ENCODE data around the gene ESRRA.

The ESRRA gene

GRCh38 chr11:64352099-64352994 lies 47.0 kb downstream of the ESRRA start:
- no peak for DNase-seq (ENCODE audit: low read depth)

DNA sequence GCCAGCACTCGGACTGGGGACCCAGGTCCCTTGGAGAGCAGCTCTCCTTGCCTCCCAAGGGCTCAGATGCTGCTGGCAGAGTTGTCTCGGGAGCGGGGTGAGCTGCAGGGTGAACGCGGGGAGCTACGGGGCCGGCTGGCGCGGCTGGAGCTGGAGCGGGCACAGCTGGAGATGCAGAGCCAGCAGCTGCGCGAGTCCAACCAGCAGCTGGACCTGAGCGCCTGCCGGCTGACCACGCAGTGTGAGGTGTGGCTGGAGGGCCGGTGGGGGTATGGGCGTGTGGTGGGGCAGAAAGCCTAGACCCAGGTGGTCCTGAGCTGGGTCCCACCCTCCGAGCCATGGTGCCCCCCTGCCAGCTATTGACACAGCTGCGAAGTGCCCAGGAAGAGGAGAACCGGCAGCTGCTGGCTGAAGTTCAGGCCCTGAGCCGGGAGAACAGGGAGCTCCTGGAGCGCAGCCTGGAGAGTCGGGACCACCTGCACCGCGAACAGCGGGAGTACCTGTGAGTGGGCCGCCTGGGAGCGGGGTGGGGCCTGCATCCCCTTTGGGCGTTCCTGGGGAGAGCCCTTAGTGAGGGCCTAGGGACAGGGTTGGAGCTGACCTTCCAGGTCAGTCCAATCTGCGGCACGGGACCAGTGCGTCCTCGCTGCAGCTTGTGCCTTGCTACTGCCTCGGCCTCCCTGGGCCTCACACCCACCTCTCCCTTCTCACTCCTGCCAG lies 47.8 kb downstream of the ESRRA start:
- DNase-seq (ENCODE audit: low read depth) = no peak

DNA sequence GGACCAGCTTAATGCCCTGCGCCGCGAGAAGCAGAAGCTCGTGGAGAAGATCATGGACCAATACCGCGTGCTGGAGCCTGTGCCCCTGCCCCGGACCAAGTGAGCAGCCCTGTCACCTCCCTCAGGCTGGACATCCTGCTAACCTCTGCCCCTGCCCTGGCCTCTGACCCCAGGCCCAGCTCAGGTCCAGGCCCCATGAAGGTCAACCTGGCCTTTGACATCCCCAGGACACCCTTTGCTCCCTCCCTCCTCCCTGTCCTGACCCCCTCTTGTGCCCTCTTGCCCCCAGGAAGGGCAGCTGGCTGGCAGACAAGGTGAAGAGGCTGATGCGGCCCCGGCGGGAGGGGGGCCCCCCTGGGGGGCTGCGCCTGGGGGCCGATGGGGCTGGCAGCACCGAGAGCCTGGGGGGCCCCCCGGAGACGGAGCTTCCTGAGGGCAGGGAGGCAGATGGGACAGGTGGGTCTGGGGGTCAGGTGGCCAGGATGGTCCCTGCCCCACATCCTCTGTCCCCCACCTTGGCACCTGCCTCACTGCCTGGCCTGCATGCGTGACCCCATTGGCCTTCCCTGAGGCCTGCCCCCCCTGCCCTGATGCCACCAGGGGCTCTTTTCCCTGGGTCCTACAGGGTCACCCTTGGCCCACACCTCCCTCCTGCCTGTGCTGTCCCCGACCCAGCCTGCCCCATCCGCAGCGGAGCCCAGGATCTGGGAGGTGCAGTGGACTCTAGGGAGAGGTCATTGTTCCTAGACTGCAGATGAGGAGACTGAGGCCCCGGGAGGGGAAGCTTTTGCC lies 48.6 kb downstream of the ESRRA start:
- no peak for DNase-seq (ENCODE audit: low read depth)

DNA sequence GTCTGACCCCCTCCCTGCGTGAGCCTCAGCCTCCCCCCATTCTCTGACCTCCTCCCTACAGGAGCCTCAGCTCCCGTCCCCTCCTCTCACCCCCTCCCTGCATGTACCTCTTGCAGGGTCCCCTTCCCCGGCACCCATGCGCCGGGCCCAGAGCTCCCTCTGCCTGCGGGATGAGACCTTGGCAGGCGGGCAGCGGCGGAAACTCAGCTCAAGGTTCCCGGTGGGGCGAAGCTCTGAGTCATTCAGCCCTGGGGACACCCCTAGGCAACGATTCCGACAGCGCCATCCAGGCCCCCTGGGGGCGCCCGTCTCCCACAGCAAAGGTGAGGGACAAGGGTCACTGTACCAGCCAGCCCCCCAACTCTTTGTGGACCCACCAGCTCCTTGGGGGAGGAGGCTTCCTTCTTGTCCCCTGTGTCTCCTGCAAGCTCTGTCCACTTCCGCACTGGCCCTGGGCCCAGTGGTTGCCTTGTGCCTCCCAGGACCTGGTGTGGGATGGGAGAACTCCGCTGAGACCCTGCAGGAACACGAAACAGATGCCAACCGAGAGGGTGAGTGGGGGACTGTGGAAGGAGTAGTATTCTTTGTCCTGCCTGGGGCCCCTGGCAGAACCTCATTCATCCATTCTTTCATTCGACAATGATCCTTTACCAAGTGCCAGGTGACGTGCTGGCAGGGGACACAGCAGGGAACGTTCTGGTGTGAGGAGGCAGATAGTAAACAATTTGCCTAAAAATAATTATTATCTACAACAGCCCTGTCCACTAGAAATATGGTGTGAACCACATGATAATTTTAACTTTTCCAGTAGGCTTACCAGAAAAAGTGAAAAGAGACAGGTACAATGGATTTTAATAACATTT lies 50.0 kb downstream of the ESRRA start:
- no peak for DNase-seq (ENCODE audit: low read depth)

DNA sequence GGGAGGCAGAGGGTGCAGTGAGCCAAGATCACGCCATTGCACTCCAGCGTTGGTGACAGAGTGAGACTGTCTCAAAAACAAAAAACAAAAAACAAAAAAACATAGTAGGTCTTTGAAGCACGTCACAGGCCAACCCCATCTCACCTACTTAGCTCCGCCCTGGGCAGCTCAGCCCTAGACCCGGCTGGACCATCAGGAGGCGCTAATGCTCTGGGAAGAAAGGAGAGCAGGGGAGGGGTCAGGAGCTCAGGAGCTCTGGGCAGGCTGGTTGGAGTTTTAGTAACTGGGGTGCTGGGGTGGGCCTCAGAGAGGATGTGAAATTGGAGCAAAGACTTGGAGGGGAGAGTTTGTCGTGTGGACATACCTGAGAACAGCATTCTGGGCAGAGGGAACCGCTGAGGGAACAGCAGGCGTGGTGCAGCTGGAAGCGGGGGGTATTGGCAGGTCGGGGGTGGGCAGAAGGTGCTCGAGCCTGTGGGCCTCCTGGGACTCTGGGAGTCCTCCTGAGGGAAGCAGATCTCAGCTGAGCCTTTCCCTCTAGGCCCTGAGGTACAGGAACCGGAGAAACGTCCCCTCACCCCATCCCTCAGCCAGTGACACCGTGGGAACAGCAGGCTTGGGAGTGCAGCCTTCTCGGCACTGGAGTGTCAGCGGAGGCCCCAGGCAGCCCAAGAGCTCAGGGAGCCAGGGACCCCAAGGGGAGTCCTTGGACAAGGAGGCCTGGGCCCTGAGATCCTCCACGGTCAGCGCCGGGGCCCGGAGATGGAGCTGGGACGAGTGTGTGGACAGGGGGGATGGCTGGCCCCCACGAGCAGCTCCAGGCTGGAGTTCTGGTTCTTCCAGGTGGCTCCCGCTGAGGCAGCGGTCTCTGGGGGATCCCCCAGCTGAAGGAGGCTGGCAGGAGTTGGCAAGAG lies 51.4 kb downstream of the ESRRA start:
- DNase-seq (ENCODE audit: low read depth) = no peak

DNA sequence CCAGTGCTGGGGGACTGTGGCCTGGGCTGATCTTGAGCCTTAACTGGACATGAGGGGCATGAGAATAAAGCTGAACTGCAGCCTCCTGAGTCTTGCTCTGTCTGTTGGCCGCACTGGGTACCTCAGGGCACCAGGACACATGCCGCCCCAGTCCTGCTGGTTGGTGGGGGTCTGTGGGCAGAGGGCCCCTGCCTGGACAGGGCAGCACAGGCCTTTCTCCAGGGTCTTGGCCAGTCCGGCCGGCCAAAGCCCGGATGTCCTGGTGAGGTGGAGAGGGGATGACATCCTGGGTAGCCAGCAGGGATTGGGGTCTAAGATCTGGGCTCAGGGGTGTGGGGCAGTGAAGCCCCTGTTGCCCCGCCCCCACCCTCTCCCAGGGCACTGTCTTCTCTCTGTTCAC lies 52.1 kb downstream of the ESRRA start:
- DNase-seq (ENCODE audit: low read depth) = no peak

DNA sequence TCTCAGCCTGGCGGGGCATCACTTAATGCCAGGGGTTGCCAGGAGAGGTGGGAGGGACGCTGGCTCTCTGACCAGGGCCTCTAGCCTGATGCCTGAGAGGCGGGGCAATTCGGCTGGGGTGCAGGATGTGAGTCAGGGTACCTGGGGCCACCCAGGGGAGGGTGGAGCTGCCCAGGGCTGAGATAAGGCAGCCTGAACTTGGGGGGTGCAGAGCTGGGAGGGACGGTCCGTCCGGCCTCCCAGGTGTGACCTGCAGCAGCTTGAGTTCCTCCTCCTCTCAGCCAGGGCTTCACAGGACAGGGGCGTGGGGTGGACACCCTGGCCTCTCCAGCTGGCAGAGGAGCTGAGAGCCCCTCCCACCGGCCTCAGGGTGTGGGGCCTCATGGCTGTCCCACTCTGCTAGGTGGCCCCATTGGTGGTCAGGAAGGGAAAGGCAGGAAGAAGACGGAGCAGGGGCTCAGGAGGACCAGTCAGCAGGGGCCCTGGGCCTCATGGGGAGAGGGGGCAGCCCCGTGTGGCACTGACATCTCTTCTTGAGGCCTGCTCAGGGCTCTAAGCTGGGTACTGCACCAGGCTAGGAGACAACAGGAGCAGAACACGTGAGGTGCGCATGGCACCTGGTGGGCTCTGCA lies 52.7 kb downstream of the ESRRA start:
- DNase-seq (ENCODE audit: low read depth) = no peak

DNA sequence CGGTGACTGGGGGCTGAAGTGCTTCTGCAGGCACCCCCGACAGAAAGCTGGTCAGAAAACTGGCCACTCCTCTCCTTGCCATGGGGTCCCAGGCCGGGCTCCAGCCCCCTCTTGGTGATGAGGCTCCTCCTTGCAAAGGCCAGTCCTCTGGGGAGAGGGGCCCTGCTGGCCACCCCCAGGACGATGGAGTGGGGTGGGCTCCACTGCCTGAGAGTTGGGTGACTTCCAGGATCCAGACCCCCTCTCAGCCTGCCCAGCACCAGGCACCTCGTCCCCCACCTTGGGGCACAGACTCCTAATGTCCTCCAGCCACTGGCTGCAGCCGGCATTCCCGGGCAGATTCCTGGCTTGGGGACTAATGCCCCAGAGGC lies 53.2 kb downstream of the ESRRA start:
- DNase-seq (ENCODE audit: low read depth) = no peak

DNA sequence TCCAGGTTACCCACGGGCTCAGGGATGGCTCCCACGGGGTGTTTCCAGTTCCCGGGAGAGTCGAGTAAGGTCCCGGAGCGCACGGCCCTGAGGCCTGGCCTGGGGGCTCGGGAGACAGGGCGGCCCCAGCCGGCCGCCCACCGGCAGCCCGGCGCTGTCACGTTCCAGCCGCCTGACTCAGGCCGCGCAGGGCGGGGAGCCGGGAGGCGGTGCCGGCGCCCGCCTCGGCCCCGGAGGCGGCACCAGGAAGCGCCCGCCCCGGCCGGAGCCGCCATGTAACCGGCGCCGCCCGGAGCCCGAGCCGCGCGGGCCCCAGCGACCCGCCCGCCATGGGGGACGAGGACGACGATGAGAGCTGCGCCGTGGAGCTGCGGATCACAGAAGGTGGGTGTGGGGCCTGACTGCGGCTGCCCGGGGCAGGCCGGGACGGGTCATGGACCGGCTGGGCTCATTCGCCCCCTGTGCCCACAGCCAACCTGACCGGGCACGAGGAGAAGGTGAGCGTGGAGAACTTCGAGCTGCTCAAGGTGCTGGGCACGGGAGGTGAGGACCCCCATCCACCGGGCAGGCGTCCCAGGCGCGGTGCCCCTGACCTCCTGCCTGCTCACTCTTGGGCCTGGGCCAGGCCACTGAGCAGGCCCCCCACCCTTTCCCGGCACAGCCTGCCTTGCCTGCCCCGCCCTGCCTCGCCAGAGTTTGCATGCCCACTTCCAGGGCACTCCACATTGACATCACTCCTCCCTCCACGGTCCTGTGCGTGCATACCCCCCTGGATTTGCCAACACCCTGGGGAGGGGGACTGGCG lies 53.8 kb downstream of the ESRRA start, which contains the start of gene RPS6KA4:
TSS of gene RPS6KA4 (plus strand) at position 256 of the 805 bp plus-strand sequence. CDS start at position 330, 74 bp downstream.
- no peak for DNase-seq (ENCODE audit: low read depth)

- DNase-seq (ENCODE audit: low read depth) = no peak
These were observed 54.6 kb downstream of the ESRRA start for GRCh38 chr11:64359712-64360445.

DNA sequence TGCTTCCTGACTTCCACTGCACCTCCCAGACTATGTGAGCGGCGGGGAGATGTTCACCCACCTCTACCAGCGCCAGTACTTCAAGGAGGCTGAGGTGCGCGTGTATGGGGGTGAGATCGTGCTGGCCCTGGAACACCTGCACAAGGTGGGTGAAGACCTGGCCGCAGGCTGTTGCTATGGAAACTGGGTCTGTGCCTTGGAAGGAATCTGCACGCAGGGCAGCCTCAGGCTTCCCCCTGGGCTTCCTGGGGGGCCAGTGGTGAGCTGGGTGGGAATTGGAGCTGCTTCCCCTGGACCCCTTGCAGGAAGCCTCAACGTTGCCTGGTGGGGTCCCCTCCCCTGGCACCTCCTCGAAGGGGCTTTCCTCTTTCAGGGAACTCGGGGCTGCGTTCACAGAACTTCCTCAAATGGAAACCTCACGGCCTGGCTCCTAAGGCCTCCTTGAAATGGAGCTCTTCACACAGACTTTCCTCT lies 55.2 kb downstream of the ESRRA start:
- DNase-seq (ENCODE audit: low read depth) = no peak

DNA sequence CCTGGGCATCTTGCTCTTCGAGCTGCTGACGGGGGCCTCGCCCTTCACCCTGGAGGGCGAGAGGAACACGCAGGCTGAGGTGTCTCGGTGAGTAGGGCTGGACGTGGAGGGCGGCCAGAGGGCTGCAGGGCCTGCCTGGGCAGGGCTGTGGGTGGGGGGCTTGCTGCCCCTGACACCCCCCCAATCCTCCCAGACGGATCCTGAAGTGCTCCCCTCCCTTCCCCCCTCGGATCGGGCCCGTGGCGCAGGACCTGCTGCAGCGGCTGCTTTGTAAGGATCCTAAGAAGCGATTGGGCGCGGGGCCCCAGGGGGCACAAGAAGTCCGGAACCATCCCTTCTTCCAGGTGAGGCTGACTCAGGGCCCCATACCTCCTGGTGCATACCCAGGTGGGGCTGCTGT lies 56.3 kb downstream of the ESRRA start:
- DNase-seq (ENCODE audit: low read depth) = no peak

GRCh38 chr11:64362339-64362738 lies 57.0 kb downstream of the ESRRA start:
- DNase-seq (ENCODE audit: low read depth) = no peak

GRCh38 chr11:64364435-64364834 lies 59.1 kb downstream of the ESRRA start:
- DNase-seq (ENCODE audit: low read depth) = no peak

DNA sequence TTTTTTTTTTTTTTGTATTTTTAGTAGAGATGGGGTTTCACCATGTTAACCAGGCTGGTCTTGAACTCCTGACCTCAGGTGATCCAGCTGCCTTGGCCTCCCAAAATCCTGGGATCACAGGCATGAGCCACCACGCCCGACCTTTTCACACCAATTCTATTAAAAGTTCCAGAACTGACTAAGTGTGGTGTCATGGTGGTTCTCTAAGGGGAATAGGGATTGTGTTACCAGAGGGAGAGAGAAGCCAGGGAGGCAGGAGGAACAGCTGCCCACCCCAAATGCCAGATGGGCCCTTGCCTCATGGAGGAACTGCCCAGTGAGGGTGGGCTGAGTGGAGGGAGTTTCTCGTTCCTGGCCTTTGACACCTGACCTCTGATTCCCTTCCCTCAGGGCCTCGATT lies 59.6 kb downstream of the ESRRA start:
- DNase-seq (ENCODE audit: low read depth) = no peak

Measured in stimulated activated CD8-positive, alpha-beta memory T cell treated with anti-CD3 and anti-CD28 coated beads, Interleukin-7, amount 100 ng/mL, for 24 hours (primary cell).